GM13977 (cell line): ENCODE results near the gene TBC1D16.
A peak's percentile ranks its signal among the peaks of the same experiment; 100 is the strongest.

Experiments
- DNase-seq: peaks from one replicate; pipeline ENCODE4 v3.0.0; 2012; ENCODE audit warnings: low spot score
- in situ Hi-C: fragments of 300-500 bp; cut with MboI; formaldehyde crosslinking; loops from one replicate; pipeline ENCODE4 v1.12.0; 2022; ENCODE audit warnings: low sequenced_read_pairs, low pct_unique_long_range_greater_than_20kb, mixed read lengths, inconsistent platforms; ENCODE audit not compliant: unreplicated experiment
- TF ChIP-seq, protein P1 (sequence below): IDR thresholded peaks from 2 replicates; pipeline ENCODE4 v1.5.1; 2012; ENCODE audit warnings: mild to moderate bottlenecking, control low read depth; ENCODE audit not compliant: insufficient read depth; ENCODE audit errors: extremely low read depth, missing control alignments

The TBC1D16 gene

GRCh38 chr17:79933863-79934652, 101.6 kb downstream of the TBC1D16 start:
- DNase-seq = no peak
- in situ Hi-C loops = no loop called here
- TF ChIP-seq, protein P1, sequence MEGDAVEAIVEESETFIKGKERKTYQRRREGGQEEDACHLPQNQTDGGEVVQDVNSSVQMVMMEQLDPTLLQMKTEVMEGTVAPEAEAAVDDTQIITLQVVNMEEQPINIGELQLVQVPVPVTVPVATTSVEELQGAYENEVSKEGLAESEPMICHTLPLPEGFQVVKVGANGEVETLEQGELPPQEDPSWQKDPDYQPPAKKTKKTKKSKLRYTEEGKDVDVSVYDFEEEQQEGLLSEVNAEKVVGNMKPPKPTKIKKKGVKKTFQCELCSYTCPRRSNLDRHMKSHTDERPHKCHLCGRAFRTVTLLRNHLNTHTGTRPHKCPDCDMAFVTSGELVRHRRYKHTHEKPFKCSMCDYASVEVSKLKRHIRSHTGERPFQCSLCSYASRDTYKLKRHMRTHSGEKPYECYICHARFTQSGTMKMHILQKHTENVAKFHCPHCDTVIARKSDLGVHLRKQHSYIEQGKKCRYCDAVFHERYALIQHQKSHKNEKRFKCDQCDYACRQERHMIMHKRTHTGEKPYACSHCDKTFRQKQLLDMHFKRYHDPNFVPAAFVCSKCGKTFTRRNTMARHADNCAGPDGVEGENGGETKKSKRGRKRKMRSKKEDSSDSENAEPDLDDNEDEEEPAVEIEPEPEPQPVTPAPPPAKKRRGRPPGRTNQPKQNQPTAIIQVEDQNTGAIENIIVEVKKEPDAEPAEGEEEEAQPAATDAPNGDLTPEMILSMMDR = no peak

- in situ Hi-C loops = no loop called here
- no peak for DNase-seq
Measured at GRCh38 chr17:79932451-79933306, 103.0 kb downstream of the TBC1D16 start.

GRCh38 chr17:79931817-79932309, 103.8 kb downstream of the TBC1D16 start:
- no peak for DNase-seq
- TF ChIP-seq, protein P1 = no peak
- in situ Hi-C loops = no loop called here

More at GRCh38 chr17:79932451-79933306, 103.0 kb downstream of the TBC1D16 start:
- TF ChIP-seq, protein P1 = no peak

DNA sequence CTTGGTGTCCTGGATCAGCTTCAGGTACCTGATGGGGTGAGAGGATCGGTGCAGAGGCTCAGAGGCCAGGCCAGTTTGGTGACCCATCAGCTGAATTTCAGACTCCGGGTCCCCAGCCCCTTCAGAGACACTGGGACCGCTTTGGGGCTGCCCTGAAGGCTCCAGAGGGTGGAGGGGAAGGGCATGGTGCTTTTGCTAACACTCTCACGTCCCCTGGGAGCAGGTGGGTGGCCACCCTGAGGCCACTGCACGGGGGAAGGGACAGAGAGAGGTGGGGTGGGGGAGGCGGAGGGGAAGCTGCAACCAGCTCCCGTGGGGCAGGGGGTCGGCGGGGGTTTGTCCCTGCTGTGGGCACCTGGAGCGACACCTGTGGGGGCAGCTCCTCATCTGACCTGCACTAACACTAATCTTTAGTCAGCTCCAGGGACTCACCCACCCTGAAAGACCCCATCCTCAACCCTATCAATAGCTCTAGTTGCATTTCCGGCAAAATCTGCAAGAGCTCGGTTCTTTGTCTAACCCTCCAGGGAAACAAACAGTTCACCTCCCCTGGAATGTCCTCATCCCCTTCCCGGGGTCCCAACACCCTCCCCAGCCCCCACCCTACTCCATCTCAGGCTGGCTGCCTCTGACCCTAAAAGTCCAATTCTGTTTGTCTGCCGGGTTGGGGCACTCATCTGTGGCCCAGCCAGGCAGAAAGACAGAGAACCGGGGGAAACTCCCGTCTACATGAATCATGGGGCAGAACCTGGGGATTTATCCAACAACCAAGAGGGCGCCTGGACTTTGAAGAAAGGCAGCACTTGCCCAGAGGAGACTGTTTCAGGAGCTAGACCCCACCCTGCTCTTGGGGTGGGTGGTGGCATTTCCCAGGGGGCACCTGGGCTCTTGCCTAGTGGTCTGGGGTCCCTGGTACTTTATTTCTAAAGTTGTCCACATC, 104.5 kb downstream of the TBC1D16 start:
- TF ChIP-seq, protein P1 = no peak
- in situ Hi-C loops = no loop called here
- peak; percentile 71 for DNase-seq

GRCh38 chr17:79930062-79930876, 105.4 kb downstream of the TBC1D16 start:
- DNase-seq = no peak
- TF ChIP-seq, protein P1 = no peak
- in situ Hi-C loops = no loop called here
